Mammary epithelial cell (primary cell): Measurements from ENCODE around the gene CLMN.

Experiments
- EZH2 ChIP-seq: IDR thresholded peaks from 2 replicates; pipeline ENCODE4 v1.6.1; 2012; ENCODE audit warnings: low read length, inconsistent platforms, borderline replicate concordance
- TF ChIP-seq, protein P1 (sequence below), 2 donors: IDR thresholded peaks in 1 of 2; conservative IDR thresholded peaks in 1 of 2; 2 replicates each; pipeline ENCODE4 v1.5.1; 2011 to 2012; ENCODE audit warnings: inconsistent platforms in 2 of 2, low read length in 2 of 2, mild to moderate bottlenecking in 2 of 2, control low read depth in 1 of 2, low read depth in 1 of 2; ENCODE audit not compliant: insufficient read depth in 1 of 2; ENCODE audit errors: extremely low read depth in 1 of 2

DNA sequence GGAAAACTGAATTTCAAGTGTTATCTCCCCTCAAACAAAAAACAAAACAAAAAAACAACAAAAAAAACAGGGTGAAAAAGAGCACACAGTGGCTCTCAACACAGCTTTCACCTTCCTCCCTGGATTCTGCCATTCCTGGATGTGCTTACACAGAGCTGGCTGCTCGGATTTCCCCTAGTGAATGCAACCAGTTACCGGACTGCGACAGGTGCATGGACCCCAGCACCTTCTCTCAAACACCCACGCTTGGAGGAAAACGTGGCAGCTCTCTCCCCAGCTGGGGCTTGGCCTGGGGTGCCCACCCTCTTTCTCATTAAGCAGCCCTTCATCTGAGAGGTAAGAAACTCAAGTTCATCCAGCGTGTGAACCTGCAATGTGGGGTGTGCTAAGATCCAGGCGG is 128.9 kb downstream of the CLMN start:
- no peak for TF ChIP-seq EZH2
- TF ChIP-seq, protein P1, sequence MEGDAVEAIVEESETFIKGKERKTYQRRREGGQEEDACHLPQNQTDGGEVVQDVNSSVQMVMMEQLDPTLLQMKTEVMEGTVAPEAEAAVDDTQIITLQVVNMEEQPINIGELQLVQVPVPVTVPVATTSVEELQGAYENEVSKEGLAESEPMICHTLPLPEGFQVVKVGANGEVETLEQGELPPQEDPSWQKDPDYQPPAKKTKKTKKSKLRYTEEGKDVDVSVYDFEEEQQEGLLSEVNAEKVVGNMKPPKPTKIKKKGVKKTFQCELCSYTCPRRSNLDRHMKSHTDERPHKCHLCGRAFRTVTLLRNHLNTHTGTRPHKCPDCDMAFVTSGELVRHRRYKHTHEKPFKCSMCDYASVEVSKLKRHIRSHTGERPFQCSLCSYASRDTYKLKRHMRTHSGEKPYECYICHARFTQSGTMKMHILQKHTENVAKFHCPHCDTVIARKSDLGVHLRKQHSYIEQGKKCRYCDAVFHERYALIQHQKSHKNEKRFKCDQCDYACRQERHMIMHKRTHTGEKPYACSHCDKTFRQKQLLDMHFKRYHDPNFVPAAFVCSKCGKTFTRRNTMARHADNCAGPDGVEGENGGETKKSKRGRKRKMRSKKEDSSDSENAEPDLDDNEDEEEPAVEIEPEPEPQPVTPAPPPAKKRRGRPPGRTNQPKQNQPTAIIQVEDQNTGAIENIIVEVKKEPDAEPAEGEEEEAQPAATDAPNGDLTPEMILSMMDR (conservative IDR thresholded peaks at IDR 0.05 in 1 of 2, IDR thresholded peaks at IDR 0.05 in 1 of 2; ENCODE audit: extremely low read depth in 1 of 2, insufficient read depth in 1 of 2, low read depth in 1 of 2, low read length in 2 of 2) = no peak
